Choroid plexus epithelial cell (primary cell): ENCODE data around the gene CDH13.

Source experiments
- DNase-seq: peaks from one replicate; pipeline ENCODE4 v3.0.0-alpha.2; 2010; ENCODE audit warnings: low read depth
- H3K4me3 ChIP-seq: 2 replicates; pipeline ENCODE4 v1.5.1; 2011; ENCODE audit warnings: low read depth, mild to moderate bottlenecking, control low read depth, low read length, moderate library complexity
- CTCF ChIP-seq: conservative IDR thresholded peaks from 2 replicates; pipeline ENCODE4 v1.5.1; 2011; ENCODE audit warnings: low read depth, mild to moderate bottlenecking, control low read depth, inconsistent platforms, low read length, moderate library complexity

CDH13 gene

DNA sequence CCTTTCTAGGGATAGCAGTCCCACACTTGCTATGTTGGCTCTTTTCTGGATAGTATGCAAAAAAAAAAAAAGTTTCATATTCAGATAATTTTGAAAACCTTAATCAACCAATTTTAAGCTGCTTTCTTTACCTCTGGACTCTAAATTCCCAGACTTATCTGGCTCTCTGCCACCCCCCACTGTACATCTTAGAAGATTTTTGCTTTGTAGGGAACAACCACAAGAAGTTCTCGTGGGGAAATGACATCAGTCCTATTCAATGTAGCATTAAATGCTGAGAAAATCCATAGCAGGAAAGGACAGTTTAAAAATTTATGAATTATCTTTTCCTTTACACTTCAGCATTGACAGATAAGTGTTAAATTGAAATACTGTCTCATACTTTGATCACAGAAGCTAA lies 618.3 kb downstream of the CDH13 start:
- no peak for TF ChIP-seq CTCF
- peak; percentile 77 for DNase-seq
- no peak overlapping the region for H3K4me3 ChIP-seq

GRCh38 chr16:83247767-83248372 lies 621.1 kb downstream of the CDH13 start:
- DNase-seq = no peak
- TF ChIP-seq CTCF = no peak

DNA sequence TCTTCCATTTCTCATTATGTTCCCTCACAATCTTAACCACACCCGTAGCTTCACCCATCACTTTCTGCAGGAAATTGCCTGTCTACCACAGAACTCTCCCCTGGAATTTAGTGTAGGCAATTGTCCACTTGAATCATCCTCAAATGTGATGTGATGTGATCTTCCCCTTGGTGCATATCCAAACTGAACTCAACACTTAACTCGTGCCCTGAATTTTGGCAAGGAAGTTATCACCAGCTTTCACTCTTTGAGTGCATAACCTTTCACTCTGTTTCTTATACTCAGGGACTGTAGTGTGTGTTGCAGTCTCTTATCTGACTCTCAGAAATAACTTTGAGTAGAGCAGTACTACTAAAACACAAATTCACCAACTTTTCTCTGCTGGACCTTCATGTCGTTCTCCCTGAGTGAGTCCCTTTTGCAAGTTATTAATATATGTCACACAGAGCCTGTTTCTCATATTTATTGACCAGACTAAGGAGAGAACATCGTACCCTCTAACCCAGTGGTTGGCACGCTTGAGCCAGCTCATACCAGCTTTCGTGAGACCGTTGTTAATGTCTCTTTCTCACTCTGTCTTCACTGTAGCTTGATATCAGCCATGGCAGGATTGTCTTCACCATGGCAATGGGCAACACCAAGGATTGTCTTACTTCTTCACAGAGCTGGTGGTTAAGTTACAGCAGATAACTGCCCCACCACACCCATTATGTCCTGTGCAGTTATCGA lies 622.1 kb downstream of the CDH13 start:
- H3K4me3 ChIP-seq = no peak overlapping the region
- TF ChIP-seq CTCF = no peak

More at GRCh38 chr16:83247767-83248372, 621.1 kb downstream of the CDH13 start:
- H3K4me3 ChIP-seq = no peak overlapping the region

DNA sequence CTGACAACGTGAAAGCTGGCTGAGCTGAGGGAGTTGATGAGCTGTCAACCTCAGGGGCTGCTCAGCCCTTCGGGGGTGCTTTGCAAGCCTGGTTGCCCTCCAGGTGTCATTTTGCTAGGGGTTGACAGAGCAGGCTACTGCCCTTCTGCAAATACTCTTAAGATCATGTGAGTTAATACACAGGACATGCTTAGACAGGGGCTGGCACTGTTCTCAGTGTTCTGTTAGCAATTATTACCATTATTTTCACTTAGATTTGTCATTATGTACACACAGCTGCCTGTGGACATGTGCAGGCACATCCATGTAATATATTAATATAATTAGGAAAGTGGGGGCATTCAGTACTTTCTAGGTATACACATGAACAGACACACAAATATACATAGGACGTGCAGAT lies 626.8 kb downstream of the CDH13 start:
- H3K4me3 ChIP-seq = no peak overlapping the region
- no peak for DNase-seq
- TF ChIP-seq CTCF = no peak

More for the DNA sequence above, 622.1 kb downstream of the CDH13 start:
- peak; percentile 22 for DNase-seq

DNA sequence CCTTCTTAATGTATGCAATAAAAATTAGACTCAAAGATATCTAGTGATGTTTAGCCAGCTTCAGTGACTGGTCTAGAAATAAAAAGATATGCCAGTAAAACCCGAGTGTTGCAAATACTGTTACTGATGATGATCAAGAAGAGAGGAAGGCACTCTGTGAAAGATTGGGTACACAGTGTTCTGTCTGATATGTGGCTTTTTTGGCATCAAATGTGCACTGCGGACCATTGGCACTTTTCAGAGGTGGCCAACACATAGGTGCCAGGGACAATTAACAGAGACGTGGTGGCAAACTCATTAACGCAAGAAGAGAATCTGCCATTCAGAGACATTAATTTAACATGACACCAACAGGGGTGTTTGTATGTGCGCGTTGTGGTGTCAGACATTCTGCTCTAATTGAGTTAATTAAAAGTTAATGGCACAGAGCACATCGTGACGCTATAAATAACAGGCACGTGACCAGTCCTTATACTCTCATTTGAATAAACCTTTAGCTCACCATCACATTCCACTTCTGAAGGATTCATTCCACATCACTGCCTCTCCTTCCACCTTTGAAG lies 631.7 kb downstream of the CDH13 start:
- no peak overlapping the region for H3K4me3 ChIP-seq
- TF ChIP-seq CTCF = no peak
- DNase-seq = no peak

GRCh38 chr16:83266848-83267553 lies 640.2 kb downstream of the CDH13 start:
- no peak for DNase-seq
- TF ChIP-seq CTCF = no peak
- no peak overlapping the region for H3K4me3 ChIP-seq
